Heart right ventricle (tissue), 16 donors: ENCODE results near the gene SLC44A5. TPM values are rescaled to one million over a fixed set of nuclear protein-coding genes. Genes with fewer than 3 reads are reported as not detected.
"Not testable (repeated sequence)": the region's sequence is repeated elsewhere in the genome, so short reads cannot be mapped to it uniquely, and the experiment has no call there.

Experiments used
- ATAC-seq, 8 donors: fragments of 200-7000 bp; cut with Tn5 transposase; one replicate each; pipeline ENCODE4 v1.9.1; 2020; ENCODE audit warnings: mild to moderate bottlenecking in 8 of 8, moderate library complexity in 8 of 8, moderate number of reproducible peaks in 1 of 8
- DNase-seq, 2 donors: peaks; one replicate each; pipeline ENCODE4 v3.0.0-alpha.2; 2020
- H3K27ac ChIP-seq, 10 donors: fragments of 200-600 bp; sonication (generic) in 2 of 10; one replicate each; pipeline versions ENCODE4 v1.5.0 to v1.8.0; 2020 to 2022; ENCODE audit warnings: mild to moderate bottlenecking in 3 of 10
- H3K27me3 ChIP-seq, 7 donors: fragments of 200-600 bp; one replicate each; pipeline ENCODE4 v1.8.0; 2021 to 2022; ENCODE audit warnings: mild to moderate bottlenecking in 2 of 7
- H3K36me3 ChIP-seq, 9 donors: fragments of 200-600 bp; sonication (generic) in 1 of 9; one replicate each; pipeline versions ENCODE4 v1.5.0 to v1.8.0; 2020 to 2022; ENCODE audit warnings: mild to moderate bottlenecking in 2 of 9
- H3K4me1 ChIP-seq, 9 donors: fragments of 200-600 bp; sonication (generic) in 1 of 9; one replicate each; pipeline versions ENCODE4 v1.5.0 to v1.8.0; 2020 to 2022; ENCODE audit warnings: mild to moderate bottlenecking in 4 of 9
- H3K4me3 ChIP-seq, 10 donors: fragments of 200-600 bp; sonication (generic) in 2 of 10; one replicate each; pipeline versions ENCODE4 v1.5.0 to v1.8.0; 2020 to 2022; ENCODE audit warnings: mild to moderate bottlenecking in 7 of 10, moderate library complexity in 2 of 10
- H3K9me3 ChIP-seq, 11 donors: fragments of 200-600 bp in 10 of 11; sonication (generic) in 2 of 11; one replicate each; pipeline versions ENCODE4 v1.5.0 to v1.8.0; 2013 to 2022; ENCODE audit warnings: mild to moderate bottlenecking in 2 of 11, control low read depth in 1 of 11, moderate library complexity in 1 of 11
- WGBS, 2 donors: extraction: QIAGEN DNeasy Blood & Tissue Kit; methylation state at CpG; one replicate each; pipeline ENCODE4 v1.1.7; 2013; ENCODE audit warnings: inconsistent platforms in 1 of 2; 5-methylcytosine and 5-hydroxymethylcytosine counted together
- intact Hi-C, 10 donors: fragments of 100-400 bp; cut with DNase I; formaldehyde crosslinking; loops; one replicate each; pipeline versions ENCODE4 v1.11.1 to v1.14.2; 2022
- polyA plus RNA-seq, 2 donors: library from polyadenylated mRNA; stranded (reverse); fragments of 200-250 nt; gene quantifications; one replicate each; pipeline ENCODE4 v1.2.3, GENCODE V29; 2013
- total RNA-seq, 10 donors: library from RNA; stranded (reverse); fragmentation: NEBNext Ultra II Directional in 3 of 10; extraction: Animal tissue kit (Norgen Biotek cat#: 25700) in 3 of 10; gene quantifications; one replicate each; pipeline versions ENCODE4 v1.2.1 to v1.2.4, GENCODE V29; 2021 to 2023
- TF ChIP-seq, protein P1 (sequence below), 9 donors: fragments of 200-600 bp; sonication (generic) in 2 of 9; IDR thresholded peaks; one replicate each; pipeline versions ENCODE4 v1.5.0 to v1.8.0; 2021 to 2022; ENCODE audit warnings: antibody characterized with exemption in 9 of 9, mild to moderate bottlenecking in 5 of 9, moderate library complexity in 1 of 9
- donor health status: Arrhythmogenic right ventricular cardiomyopathy.
- donor health status: ischemic (EF 13 %, LVEDD 7.1; RV severe dilation, severe dysfunction).
- donor health status: healthy with polysubstance abuse.
- donor health status: DM: no; HTN: yes; CAD: no.
- donor health status: DM: no; HTN: no; CAD: no.
- donor health status: ischemic (EF 25% LVEDD 6.9; RV normal size, moderate dysfunction).
- donor health status: ischemic (EF 25% LVEDD 5.7; RV mildly dilated, moderate dysfunction).
- donor health status: healthy.
- donor health status: DM: yes; HTN: yes; CAD: no.
- donor health status: Ischemic cardiomyopathy.
- donor health status: ischemic (EF 35%, LVEDD 5.7; RV mildly dilated, moderate dysfunction).
- donor health status: nonischemic (EF 11% LVEDD 7.7; RV severe dilation, severe dysfunction).
- donor health status: DM: yes; HTN: yes; CAD: no.
- donor health status: PGD.
- donor health status: ischemic (EF 29% LVEDD 5.4; RV normal size, mild dysfunction).
- donor health status: nonischemic (EF 23%, LVEDD 6.1; RV moderate dilation, normal function).

Gene SLC44A5
- total and polyA plus RNA-seq, 12 donors = 0.10 to 4.8 (median 1.5) TPM

- WGBS, 2 donors = 44 to 56% methylated on average over 2 of the region's 2 CpGs
- no peaks in the 10 kb centered on the region for H3K36me3 ChIP-seq
- intact Hi-C loops = no loop called here
- H3K27ac ChIP-seq = no peak overlapping the region
- H3K27me3 ChIP-seq = no peaks in the 10 kb centered on the region
- H3K4me1 ChIP-seq = no peaks in the 10 kb centered on the region
- peaks cover 0 to 7% (median 0%) of the 10 kb centered on the region in 11 donors for H3K9me3 ChIP-seq
- H3K4me3 ChIP-seq = no peak overlapping the region
- DNase-seq (no peak), ATAC-seq (no peak)
- TF ChIP-seq, protein P1, sequence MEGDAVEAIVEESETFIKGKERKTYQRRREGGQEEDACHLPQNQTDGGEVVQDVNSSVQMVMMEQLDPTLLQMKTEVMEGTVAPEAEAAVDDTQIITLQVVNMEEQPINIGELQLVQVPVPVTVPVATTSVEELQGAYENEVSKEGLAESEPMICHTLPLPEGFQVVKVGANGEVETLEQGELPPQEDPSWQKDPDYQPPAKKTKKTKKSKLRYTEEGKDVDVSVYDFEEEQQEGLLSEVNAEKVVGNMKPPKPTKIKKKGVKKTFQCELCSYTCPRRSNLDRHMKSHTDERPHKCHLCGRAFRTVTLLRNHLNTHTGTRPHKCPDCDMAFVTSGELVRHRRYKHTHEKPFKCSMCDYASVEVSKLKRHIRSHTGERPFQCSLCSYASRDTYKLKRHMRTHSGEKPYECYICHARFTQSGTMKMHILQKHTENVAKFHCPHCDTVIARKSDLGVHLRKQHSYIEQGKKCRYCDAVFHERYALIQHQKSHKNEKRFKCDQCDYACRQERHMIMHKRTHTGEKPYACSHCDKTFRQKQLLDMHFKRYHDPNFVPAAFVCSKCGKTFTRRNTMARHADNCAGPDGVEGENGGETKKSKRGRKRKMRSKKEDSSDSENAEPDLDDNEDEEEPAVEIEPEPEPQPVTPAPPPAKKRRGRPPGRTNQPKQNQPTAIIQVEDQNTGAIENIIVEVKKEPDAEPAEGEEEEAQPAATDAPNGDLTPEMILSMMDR (IDR thresholded peaks at IDR 0.05) = no peak
Measured at GRCh38 chr1:75257424-75257823, 353.5 kb downstream of the SLC44A5 start.

- H3K27ac ChIP-seq, DNase-seq, H3K4me3 ChIP-seq, H3K9me3 ChIP-seq, H3K4me1 ChIP-seq, intact Hi-C loops, H3K27me3 ChIP-seq, ATAC-seq, H3K36me3 ChIP-seq: not testable (repeated sequence)
- WGBS, 2 donors = 70 to 74% methylated on average over 4 of the region's 4 CpGs
Measured at GRCh38 chr1:75250114-75250513, 360.8 kb downstream of the SLC44A5 start.

DNA sequence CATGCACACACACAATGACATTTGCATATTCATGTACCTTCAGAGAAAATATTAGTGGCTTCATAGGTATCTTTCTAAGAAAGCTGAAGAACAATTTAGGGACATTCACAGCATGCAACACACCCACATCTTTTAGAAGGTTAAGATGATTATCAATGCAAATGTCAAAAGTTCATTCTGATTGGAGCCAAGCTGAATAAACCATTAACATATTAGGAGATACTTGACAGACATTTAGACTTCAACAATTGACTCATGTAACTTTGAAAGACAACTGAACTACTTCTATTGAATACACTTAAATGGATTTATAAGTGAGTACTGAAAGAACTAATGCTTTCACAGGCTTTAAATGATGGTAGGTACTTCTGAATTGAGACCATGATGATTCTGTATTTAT, 365.7 kb downstream of the SLC44A5 start:
- DNase-seq (no peak), ATAC-seq (no peak)
- Histone ChIP-seq H3K27me3 (no peaks in the 10 kb centered on the region), H3K4me1 (no peaks in the 10 kb centered on the region), H3K4me3 (no peak overlapping the region), H3K9me3 (no peaks in the 10 kb centered on the region), H3K36me3 (no peaks in the 10 kb centered on the region), H3K27ac (no peak overlapping the region)
- intact Hi-C loops = no loop called here
- TF ChIP-seq, protein P1 (IDR thresholded peaks at IDR 0.05) = no peak

- H3K4me1 ChIP-seq = no peaks in the 10 kb centered on the region
- ATAC-seq (no peak), DNase-seq (no peak)
- no peak overlapping the region for H3K4me3 ChIP-seq
- no peak overlapping the region for H3K27ac ChIP-seq
- 73 to 79% methylated on average over 1 of the region's 1 CpG for WGBS, 2 donors
- TF ChIP-seq, protein P1 (IDR thresholded peaks at IDR 0.05) = no peak
- H3K9me3 ChIP-seq = no peaks in the 10 kb centered on the region
- intact Hi-C loops = no loop called here
- H3K36me3 ChIP-seq = no peaks in the 10 kb centered on the region
- no peaks in the 10 kb centered on the region for H3K27me3 ChIP-seq
Measured at GRCh38 chr1:75243124-75243523, 367.8 kb downstream of the SLC44A5 start.

DNA sequence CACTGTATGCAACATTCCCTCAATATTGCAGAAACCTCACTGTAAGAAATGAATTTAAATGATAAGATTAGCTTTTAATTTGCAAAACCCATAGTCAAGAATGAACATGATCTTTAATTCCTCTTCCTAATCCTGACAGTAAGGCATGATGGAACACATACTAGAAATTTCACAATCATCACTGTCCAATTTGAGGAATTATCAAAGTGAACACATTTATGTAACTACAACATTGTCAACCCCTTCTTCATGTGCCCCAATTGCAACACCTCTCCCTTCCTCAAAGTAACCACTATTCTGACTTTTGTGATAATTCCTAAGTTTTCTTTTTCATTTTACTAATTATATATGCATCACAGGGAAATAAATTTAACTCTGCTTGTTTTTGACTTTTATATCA, 373.6 kb downstream of the SLC44A5 start:
- TF ChIP-seq, protein P1 (IDR thresholded peaks at IDR 0.05) = no peak
- no peak for DNase-seq
- no peaks in the 10 kb centered on the region for H3K27me3 ChIP-seq
- H3K4me1 ChIP-seq = no peaks in the 10 kb centered on the region
- intact Hi-C loops = loop anchor here in 1 of 10 donors (10.0 kb wide), 1 partner anchor 397 kb away; no protein-coding TSS in a partner anchor
- H3K36me3 ChIP-seq = no peaks in the 10 kb centered on the region
- no peak for ATAC-seq
- H3K9me3 ChIP-seq = no peaks in the 10 kb centered on the region
- H3K27ac ChIP-seq = no peak overlapping the region
- H3K4me3 ChIP-seq = no peak overlapping the region
